HG02642 (cell line): Measurements from ENCODE around the gene SNAPC2.
"Not testable (repeated sequence)": the region's sequence is repeated elsewhere in the genome, so short reads cannot be mapped to it uniquely, and the experiment has no call there.

ENCODE experiments used
- ATAC-seq: cut with Tn5 transposase; IDR thresholded peaks from one replicate; pipeline ENCODE4 v1.9.1; 2021; ENCODE audit warnings: mild to moderate bottlenecking; ENCODE audit not compliant: unreplicated experiment, poor library complexity

SNAPC2 gene

DNA sequence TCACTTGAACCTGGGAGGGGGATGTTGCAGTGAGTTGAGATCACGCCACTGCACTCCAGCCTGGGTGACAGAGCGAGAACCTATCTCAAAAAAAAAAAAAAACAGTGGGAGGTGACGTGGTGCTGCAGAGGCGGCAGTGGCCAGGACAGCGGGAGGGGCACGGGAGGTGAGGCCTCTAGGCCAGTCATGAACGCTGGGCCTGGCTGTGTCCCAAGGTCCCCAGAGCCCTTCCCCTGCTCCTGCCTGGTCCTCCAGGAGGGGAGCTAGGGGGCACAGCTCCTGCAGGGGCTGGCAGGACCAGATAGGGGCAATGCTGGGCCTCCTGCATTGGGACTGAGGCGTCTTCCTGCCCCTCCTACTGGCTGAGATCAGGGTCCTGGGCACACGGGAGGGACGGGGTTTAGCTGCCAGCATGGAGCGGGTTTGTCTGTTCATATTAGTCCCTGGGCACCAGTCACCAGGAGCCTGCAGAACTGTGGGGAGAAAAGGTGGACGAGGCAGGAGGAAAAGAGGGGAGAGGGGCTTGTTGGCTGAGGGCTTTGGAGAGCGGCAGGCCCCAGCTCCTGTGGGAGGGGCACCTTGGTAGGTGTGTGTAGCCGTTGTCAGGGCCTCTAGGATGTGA is 11.9 kb upstream of the SNAPC2 start:
- ATAC-seq = no peak

DNA sequence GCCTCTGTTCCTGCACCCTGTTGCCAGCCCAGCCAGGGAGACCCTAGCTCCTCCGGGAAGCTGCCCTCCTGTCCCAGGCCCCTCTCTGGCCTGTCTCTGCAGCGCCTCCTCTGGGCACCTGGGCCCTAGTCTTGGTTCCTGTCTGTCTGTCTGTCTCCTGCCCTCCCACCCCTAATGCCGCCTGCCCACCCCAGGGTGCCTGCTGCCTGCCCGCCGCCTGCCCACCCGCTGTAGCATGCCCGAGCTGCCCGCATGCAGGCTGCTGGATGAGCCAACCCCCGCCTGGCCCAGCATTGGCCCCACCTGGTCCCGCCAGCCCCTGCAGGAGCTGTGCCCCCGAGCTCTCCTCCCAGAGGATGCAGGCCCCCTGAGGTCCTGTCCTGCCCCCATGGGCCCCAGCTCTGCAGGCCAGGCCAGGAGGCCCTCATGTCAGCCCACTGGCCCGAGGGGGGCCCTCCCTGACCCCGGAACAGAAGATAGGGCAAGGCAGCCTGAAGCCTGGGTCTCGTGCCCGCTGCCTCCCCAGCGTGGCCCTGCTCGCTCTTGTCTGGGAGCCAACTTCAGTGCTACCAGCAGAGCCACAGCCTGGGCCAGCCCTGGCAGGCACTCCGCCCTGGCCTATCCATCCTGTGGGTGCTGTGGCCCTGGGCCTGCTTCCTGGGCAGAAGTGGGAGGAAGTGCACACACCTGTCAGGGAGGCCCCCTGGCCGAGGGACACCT is 11.2 kb upstream of the SNAPC2 start:
- no peak for ATAC-seq

DNA sequence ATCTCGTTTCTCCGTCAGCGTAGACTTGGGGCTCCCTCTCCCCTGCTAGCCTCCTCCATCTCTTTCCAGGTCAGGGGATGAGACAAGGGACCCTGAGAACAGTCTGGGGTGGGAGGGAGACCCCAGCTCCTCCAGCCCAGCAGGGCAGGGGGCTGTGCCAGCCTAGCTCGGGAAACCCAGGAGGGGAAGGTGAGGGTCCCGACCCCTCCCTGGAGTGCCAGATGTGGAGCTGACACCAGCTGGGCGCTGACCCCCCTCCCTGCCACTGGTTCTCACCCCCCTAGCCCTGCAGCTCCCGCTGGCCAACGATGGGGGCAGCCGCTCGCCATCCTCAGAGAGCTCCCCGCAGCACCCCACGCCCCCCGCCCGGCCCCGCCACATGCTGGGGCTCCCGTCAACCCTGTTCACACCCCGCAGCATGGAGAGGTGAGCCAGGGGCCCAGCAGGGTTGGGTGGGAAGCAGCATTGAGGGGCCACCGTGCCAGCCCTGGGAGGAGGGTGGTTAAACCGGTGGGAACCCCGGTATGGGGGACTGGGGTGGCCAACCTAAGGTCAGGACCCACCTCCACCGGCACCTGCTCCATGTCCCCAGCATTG is 10.6 kb upstream of the SNAPC2 start:
- no peak for ATAC-seq

DNA sequence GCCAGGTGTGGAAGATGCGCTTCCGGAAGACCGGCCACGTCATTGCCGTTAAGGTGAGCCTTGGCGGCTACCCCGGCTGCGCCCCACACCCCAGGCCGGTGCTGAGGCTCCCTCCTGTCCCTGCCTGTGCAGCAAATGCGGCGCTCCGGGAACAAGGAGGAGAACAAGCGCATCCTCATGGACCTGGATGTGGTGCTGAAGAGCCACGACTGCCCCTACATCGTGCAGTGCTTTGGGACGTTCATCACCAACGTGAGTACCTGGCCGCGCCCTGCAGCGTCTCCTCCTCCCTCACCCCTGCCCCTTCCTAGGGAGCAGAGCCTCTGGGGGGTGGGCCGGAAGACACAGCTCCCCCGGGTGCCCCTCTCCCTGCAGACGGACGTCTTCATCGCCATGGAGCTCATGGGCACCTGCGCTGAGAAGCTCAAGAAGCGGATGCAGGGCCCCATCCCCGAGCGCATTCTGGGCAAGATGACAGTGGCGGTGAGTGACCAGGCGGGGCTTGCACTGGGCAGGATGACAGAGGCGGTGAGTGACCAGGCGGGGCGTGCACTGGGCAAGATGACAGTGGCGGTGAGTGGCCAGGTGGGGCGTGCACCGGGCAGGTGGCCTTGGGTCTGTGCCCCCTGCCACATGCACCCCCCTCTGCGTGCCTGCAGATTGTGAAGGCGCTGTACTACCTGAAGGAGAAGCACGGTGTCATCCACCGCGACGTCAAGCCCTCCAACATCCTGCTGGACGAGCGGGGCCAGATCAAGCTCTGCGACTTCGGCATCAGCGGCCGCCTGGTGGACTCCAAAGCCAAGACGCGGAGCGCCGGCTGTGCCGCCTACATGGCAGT is 9.6 kb upstream of the SNAPC2 start:
- ATAC-seq = no peak

DNA sequence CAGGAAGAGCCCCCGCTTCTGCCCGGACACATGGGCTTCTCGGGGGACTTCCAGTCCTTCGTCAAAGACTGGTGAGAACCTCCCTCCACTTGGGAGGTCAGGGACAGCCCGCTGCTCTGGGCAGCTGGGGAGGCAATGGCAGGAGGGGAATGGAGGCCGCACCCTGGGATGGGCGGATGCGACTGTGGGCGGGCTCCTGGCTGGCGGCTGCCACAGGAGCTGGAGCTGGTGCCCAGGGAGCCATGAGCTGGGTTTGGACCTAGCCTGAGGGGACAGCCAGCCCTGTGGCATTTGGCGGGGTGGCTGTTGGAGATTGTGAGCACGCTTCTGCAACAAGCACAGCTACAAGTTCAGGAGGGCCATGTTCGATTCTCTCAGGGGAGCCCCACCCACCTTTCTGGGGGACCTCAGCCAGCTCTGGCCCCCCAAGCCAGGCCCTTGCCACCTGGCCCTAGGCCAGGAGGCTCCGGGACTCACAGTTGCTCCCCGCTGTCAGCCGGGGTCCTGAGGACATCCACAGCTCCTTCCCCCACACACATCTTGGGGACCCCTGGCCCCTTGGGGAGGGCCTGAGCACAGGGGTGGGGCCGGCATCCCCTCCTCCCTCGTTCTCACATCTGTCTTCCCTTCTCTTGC is 8.5 kb upstream of the SNAPC2 start:
- ATAC-seq = no peak

DNA sequence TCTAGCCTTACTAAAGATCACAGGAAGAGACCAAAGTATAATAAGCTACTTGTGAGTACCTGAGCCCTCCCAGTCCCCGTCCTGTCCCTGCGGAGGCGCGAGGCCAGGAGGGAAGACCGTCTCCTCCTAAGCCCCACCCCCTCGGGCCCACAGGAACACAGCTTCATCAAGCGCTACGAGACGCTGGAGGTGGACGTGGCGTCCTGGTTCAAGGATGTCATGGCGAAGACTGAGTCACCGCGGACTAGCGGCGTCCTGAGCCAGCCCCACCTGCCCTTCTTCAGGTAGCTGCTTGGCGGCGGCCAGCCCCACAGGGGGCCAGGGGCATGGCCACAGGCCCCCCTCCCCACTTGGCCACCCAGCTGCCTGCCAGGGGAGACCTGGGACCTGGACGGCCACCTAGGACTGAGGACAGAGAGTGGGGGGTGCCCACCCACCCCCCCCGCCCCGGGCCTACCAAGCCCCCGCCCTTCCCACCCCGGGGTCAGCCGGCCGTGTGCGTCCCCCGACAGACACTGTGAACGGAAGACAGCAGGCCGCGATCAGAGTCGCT is 7.9 kb upstream of the SNAPC2 start:
- no peak for ATAC-seq

DNA sequence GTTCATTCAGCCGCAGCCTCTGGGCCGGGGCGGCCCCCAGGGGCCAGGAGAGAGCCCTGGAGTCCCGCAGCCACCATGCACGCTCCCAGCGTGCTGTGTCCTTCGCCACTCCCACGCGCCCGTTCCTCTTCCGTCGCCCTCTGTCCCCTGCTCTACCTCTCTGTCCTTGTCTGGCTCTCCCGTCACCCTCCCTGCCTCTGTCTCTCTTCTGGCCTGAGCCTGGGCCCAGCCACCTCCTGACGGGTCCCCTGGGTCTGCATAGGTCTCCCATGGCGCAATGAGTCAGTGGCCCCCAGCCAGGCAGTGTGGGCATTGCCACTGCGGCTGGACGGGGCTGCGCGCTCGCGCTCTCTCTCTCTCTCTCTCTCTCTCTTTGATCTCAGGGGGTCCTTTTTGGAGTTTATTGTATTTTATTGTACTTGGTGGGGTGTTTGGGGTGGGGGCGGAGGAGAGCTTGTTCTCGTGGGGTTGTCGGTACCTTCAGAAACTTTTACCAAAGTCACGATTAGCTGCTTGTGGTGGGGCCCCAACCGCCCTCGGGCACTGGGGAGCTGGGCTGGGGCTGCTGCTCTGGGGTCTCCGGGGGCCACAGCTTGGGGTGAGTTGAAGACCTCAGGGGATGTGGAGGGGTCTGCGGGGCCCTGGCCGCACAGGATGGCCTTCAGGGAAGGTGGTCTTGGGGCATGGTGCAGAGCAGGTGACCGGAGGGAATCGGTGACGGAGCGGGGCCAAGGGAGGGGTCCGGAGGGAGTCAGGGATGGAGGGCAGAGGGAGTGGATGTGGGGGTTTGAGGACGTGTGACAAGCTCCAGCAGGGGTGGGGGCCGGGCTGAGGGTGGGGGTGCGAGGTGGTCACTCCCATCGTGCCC is 7.2 kb upstream of the SNAPC2 start:
- ATAC-seq = no peak

DNA sequence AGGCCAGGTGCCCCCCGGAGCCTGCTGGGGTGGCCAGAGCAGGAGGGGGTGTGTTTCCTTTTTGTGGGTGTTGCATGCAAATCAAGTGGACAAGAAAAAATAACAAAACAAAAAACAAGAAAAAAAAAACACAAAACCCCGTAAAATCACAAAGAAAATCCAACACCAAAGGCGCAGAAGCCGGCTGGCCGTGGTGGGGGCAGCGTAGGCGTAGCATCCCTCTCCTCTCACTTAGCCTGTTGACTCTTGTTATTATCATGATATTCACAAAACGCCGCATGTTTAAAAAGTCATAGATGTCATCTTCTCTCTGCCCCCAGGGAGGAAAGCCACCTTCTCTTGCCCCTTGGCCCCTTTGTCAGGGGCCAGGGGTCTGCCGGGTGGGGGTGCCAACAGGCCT is 6.5 kb upstream of the SNAPC2 start:
- no peak for ATAC-seq

DNA sequence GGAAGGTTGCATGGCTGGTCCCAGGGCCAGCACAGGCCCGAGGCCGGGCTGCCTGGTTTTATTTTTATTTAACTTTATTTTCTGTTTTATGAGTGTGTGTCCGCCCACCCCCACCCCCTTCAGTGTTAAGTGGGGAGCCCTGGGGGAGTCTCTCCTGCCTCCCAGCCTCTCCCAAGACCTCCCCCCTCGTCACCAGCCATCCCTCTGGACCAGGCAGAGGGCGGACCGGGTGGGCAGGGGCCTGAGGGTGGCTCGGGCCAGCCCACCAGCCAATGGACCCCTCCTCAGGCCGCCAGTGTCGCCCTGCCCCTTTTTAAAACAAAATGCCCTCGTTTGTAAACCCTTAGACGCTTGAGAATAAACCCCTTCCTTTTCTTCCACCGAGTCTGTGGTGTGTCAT is 6.0 kb upstream of the SNAPC2 start:
- no peak for ATAC-seq

DNA sequence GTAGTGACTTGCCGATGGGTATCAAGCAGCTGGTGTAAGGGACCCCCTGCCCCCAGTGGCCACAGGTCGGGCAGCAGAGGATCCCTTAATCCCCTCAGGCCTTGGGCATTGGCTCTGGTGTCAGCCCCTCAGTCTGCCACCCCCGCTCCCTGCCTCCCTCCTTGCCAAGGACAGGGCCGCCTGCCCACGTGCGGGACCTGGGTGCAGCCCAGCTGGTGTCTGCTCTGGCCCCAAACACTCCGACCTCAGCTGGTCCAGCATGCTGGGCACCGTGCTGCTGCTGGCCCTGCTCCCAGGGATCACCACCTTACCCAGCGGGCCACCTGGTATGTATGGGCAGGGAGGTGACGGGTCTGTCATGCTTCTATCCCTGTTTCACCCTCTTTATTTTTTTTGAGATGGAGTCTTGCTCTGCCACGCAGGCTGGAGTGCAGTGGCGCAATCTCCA is 5.5 kb upstream of the SNAPC2 start, which contains the start of gene TGFBR3L:
Gene TGFBR3L, plus strand, starts transcription at position 233 of the 448 bp plus-strand sequence.
- no peak for ATAC-seq

DNA sequence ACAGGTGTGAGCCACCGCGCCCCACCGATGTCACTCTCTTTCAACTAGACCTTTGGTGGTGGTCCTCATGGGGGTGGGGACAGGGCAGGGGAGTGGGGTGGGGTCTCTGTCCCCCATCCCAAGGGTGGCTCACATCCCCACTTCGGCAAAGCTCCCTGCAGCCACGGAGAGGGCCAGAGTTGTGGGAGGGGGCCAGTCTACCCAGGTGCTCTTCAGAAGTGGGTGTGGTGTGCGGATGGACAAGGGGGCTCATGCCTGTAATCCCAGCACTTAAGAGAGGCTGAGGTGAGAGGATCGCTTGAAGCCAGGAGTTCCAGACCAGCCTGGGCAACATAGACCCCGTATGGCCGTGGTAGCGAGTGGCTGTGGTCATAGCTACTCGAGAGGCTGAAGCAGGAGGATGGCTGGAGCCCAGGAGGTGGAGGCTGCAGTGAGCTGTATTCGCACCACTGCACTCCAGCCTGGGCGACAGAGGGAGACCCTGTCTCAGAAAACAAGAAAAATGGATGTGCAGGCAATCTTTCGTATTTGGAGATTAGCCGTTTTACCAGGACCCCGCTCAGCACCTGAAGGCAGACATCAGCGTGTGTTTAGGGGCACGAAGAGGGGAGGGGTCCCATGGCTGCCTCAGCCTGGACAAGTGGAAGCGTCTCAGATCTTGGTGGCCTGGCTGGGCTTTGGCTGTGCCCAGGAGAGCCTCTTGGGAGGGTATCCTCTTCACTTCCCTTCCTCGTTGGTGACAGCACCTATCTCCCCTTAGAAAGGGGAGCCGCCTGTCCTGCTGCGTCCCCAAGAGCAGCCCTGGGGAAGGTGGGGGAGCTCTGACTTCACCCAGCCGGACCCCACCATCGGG is 4.7 kb upstream of the SNAPC2 start:
- no peak for ATAC-seq

DNA sequence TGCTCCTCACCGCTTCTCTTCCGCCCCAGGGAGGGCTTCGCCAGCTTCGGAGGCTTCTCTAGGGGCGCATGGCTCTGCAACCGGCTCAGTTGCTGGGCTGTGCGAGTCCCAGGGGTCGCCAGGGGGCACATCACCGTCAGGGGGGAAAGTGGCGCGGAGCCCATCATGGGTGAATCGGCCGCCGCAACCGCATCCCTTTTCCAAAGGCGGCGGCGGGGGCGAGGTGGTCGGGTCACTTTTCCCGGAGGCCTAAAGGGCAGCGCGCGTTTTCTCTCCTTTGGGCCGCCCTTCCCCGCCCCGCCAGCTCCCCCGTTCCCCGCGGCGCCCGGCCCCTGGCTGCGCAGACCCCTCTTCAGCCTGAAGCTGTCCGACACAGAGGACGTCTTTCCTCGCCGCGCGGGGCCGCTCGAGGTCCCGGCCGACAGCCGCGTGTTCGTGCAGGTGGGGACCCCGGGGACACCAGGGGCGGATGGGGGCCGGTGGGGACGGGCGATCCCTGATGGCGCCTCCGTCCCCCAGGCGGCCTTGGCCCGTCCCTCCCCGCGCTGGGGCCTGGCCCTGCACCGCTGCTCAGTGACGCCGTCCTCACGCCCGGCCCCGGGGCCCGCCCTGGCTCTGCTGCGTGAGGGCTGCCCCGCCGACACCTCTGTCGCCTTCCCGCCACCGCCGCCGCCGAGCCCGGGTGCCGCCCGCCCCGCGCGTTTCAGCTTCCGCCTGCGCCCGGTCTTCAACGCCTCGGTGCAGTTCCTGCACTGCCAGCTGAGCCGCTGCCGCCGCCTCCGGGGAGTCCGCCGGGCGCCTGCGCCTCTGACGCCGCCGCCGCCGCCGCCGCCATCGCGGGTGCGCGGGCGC is 3.8 kb upstream of the SNAPC2 start:
- no peak for ATAC-seq

DNA sequence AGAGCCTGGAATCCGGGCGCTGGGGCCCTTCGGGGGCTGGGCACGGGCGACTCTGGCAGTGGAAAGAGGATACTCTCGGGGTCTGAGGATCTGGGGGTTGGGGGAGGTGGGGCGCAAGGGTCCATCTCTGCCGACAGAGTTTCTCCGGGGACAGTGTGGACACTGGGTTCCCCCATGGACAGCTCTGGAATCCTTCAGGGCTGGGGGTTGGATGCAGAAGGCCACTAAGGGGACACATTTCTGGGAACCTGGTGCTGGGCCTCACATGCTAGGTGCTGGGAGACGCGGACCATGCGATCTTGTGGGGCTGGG is 3.2 kb upstream of the SNAPC2 start:
- no peak for ATAC-seq

DNA sequence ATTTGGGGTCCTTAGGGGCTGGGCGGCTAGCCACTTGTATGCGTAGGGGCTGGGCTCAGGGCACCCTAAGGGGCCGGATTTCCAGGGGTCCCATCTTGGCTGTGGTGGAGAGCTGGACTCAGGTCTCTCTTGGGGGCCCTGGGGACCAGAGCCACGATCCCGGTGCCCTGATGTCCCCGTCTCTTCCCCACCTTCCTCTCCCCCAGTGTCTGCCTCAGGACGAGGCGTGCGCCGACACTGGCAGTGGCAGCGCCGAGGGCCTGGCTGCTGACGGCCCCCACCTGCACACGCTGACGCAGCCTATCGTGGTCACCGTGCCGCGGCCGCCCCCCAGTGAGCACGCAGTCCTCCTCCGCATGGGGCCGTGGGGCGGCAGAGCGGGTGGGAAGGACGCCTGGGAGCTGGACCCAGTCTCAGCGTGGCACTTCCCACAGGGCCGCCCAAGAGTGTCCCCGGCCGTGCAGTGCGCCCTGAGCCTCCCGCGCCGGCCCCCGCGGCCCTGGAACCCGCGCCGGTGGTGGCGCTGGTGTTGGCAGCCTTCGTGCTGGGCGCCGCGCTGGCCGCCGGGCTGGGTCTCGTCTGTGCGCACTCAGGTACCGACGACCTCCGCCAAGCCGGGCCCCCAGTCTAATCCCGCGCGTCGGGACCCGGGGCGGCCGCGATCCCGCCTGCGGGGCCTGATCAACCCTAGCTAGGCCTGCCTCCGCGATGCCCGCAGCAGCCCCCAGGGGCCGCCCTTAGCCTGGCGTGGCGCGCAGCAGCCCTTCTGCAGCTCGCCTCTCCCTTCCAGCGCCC is 2.7 kb upstream of the SNAPC2 start:
- ATAC-seq = no peak

DNA sequence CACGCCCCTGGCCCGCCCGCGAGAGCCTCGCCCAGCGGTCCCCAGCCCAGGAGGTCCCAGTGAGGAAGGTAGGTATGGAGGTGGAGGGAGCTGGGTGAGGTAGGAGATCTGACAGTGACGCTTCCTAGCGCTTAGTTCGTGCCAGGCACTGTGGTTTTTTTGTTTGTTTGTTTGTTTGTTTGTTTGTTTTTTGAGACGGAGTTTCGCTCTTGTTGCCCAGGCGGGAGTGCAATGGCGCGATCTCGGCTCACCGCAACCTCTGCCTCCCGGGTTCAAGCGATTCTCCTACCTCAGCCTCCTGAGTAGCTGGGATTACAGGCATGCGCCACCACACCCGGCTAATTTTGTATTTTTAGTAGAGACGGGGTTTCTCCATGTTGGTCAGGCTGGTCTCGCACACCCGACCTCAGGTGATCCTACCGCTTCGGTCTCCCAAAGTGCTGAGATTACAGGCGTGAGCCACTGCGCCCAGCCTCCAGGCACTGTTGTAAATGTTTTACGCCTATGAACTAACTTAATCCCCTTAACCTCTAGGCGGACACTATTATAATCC is 2.0 kb upstream of the SNAPC2 start:
- ATAC-seq = not testable (repeated sequence)

DNA sequence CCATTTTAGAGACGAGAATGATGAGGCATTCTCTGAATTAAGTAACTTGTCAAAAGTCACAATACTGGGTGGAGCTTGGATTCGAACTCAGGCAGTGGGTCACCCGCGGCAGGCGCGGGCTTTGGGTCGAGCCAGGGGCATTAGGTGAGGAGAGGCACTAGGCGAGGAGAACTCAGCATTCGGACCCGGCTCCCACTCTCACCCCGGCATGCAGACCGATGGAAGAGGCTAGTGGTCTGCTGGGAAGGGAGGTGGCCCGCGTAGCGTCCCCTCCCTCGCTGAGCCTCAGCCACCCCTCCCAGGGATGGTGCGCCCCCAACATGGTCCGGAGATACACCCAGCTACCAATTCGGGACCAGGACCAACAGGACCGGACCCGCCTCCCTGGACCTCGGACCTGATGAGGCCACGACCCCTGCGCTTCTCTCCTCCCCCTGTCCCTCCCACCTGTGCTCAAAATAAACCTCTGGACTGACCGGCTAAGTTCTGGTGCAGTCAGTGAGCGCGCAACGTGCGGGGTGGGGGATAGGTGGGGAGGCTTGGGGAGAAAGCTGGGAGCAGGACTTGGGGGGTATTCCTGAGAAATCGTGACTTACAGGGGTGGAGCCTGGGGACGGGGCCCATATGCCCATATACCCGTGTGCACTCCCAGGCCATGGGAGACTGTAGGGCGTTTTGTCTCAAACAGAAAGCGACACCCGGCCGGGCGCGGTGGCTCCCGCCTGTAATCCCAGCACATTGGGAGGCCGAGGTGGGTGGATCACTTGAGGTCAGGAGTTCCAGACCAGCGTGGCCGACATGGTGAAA is 1.3 kb upstream of the SNAPC2 start:
- ATAC-seq = no peak
